ENCODE results near the gene THAP2. TPM values are rescaled to one million over a fixed set of nuclear protein-coding genes. Genes with fewer than 3 reads are reported as not detected.

The THAP2 gene
- total RNA-seq, result 1 to 10 TPM; 4.3 to 5.2 TPM
- long read RNA-seq, full-length matches to known transcripts, result 3 of 4 reads
- long read RNA-seq, partial matches to known transcripts, result 0 of 4 reads
- long read RNA-seq, other reads (novel, unspliced or antisense), result 1 of 4 reads

DNA sequence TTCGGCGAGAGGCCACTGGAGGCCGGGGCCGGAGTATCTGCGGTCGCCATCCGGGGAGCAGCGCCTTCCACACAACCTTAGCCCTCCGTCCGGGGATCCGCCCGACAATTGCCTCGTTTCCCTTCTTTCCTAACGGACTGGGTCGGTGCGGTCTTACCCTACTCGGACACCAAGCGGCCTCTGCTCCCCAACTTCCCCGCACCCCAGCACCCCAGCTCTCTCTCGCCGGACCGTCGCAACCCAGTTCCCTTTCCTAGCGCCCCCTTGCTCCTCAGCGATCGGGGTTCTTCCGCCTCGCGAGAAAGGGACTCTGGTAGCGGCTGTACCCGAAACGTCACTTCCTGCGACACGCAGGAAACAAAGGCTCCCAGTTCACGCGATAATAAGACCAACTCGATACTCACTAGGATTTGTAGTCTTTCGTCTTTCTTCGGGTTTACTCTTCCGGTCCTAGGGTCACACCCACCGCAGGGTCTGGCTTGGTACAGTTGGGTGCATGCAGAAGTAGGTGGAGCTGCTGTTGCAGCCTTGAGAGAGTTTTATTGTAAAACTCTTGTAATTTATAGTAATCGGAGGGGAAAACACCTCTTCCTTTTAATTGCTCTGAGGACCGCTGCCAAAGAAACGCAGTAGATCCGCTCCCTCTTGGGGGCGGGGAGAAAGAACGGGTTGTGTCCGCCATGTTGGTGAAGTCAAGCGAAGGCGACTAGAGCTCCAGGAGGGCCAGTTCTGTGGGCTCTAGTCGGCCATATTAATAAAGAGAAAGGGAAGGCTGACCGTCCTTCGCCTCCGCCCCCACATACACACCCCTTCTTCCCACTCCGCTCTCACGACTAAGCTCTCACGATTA lies at the start of gene THAP2, which contains the start of gene ZFC3H1:
Gene THAP2 (plus strand): TSS at position 741 of the 850 bp plus-strand sequence. CDS start 209 bp downstream, outside the sequence.
Gene ZFC3H1 (minus strand): TSS at position 288 of the 850 bp plus-strand sequence. CDS start 238 bp downstream, at position 50.
- DNase-seq, result peak; percentile 93
- peak; percentile 94 to 96 for ATAC-seq
- intact Hi-C loops (cut with DNase I), result loop anchor here in 1 of 2 donors (1.0 to 10.0 kb wide), 2 partner anchors 23 to 91 kb away; partner anchors contain the start of genes RAB21 and TMEM19

DNA sequence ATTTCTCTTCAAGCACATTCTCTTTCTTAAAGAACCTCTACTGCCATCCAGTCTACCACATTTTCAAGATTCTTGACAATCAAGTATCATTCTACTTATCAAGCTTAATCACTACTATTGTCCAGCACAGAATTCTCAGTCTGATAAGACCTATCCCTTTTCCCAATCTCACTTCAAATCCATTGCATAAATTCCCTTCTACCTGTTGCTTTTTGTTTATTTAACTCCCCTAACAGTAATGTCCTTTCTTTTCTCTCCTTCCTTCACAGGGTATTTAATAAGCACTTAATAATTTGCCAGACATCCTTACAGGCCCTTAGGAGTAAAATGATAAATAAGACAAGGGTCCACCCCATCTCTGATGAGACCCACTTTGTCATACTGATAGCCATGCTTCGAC lies 42.2 kb upstream of the THAP2 start:
- DNase-seq, result no peak
- intact Hi-C loops (cut with DNase I), result no loop called here
- no peak for ATAC-seq

DNA sequence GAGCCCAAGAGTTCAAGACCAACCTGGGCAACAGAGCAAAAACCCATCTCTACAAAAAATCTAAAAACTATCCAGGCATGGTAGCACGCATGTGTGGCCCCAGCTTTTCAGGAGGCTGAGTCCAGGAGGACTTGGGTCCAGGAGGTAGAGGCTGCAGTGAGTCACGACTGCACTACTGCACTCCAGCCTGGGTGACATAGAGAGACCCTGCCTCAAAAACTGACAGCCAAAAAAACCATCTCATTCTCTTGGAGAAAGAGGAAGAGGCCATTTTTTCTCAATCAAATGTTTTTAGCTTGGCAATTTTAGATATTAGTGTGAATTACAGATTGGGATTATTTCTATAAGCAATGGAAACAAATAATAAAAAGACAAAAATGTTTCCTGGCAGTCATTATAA lies 38.6 kb upstream of the THAP2 start:
- ATAC-seq (no peak), DNase-seq (no peak)
- intact Hi-C loops (cut with DNase I), result no loop called here

DNA sequence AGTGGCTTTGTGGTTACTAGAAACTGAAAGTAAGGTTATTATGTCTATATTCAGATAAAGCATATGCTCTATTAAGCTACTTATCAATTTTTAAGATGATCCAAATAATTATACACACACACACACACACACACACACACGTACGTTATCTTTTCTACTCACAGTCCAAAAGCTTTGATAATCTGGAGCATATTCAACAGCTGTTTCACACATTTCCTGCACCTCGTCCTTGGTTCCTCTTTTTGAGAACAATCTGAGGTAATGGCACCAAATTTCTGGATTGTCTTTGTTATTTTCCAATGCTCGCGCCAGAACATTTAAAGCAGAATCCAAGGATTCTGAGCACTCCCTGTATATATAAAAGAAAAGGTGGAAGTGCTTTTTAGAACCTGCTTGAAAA lies 38.0 kb upstream of the THAP2 start:
- intact Hi-C loops (cut with DNase I), result no loop called here
- no peak for ATAC-seq

GRCh38 chr12:71626768-71627167 lies 37.3 kb upstream of the THAP2 start:
- DNase-seq (no peak), ATAC-seq (no peak)
- intact Hi-C loops (cut with DNase I), result no loop called here

More for the DNA sequence above, 38.0 kb upstream of the THAP2 start:
- DNase-seq, result no peak

DNA sequence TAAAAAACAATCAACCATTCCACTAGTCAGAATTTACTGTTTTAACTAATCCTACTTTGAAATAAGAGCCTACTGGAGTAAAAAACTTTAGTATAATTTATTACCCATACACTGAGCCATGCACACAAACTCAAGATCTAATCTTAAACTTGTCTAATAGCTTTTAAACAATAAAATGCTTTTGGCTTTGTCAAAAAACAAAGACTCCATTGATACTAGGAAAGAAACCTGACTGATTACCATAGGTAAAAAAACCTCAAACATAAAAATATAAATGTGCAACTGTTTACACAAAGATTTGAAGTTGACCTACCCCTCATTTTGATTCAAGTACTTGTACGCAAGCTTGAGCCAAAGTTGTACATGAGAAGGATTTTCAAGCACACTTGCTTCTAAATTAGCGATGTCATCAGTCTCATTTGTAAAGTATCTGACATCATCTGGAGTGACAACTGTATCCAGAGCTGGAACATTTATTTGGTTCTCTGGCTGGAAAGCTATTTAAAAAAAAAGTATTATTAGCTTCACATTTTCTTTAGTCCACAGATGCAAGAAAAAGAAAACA lies 36.6 kb upstream of the THAP2 start:
- intact Hi-C loops (cut with DNase I), result no loop called here
- DNase-seq (no peak), ATAC-seq (no peak)

DNA sequence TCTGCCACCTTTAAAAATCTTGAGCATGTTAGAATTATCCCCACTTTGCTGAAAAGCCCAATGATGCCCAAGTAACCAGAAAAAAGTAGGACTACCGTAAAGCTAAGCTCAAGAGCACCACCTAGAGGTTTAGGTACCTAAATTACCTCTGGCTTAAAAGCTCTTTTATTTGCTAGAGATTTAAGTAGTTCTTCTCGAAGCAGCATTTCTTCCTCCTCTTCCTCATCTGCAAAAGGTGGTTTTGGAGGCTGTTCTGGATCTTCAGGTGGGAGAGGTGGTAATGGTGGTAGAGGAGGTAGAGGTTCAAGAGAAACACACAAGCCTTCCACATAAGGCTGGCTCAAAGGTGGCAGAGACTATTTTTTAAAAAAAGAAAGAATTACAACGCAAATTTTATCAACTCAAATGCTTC lies 27.4 kb upstream of the THAP2 start:
- ATAC-seq, result peak in 1 of 2 donors; percentile 29
- no peak for DNase-seq
- intact Hi-C loops (cut with DNase I), result no loop called here

- ATAC-seq (no peak), DNase-seq (no peak)
- intact Hi-C loops (cut with DNase I), result no loop called here
Measured at GRCh38 chr12:71638499-71638898, 25.6 kb upstream of the THAP2 start.

DNA sequence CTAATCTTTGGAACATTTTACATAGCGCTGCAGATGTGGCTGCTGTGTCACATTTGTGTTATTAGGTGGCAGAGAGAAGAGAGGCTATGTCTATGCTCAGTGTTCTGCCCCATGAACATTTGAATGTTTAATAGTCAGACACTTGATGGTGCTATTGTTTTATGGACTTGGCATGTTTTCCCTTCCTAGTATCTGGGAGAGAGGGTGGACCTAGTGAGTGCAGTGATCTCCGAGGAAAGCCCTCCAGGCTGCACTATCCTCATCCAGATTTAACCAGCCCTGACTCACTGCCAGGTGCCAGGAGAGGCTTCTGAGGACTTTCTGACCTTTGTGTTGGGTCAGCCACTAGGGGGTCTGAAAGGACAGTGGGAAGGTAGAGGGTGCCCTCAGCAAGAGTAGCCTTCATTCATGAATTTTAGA lies 24.8 kb upstream of the THAP2 start:
- intact Hi-C loops (cut with DNase I), result no loop called here

GRCh38 chr12:71640316-71640715 lies 23.8 kb upstream of the THAP2 start:
- ATAC-seq (no peak), DNase-seq (no peak)
- intact Hi-C loops (cut with DNase I), result no loop called here

More for the DNA sequence above, 24.8 kb upstream of the THAP2 start:
- ATAC-seq (peak in 1 of 2 donors; percentile 41), DNase-seq (no peak)

GRCh38 chr12:71641390-71641789 lies 22.7 kb upstream of the THAP2 start:
- intact Hi-C loops (cut with DNase I), result no loop called here
- ATAC-seq, result no peak
- no peak for DNase-seq

GRCh38 chr12:71642264-71642663 lies 21.8 kb upstream of the THAP2 start:
- intact Hi-C loops (cut with DNase I), result no loop called here
- DNase-seq (no peak), ATAC-seq (no peak)

DNA sequence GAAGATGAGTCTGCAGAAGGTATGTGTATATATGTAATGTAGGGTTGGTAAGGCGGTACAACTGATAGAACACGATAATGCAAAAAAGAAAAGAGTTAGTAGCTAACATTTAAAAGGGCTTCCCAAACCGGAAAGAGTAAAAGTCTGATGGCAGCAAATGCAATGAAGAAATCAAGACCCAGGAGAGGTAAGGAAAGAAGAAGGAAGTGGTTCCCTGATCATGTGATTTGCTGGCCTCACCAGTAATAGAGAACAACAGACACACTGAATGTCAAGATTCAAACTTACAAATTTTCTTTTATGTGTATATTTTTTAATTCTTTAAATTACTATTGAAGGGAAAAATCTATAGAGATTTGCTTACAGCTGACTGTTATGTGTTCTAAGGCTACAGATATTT lies 18.8 kb upstream of the THAP2 start:
- ATAC-seq (no peak), DNase-seq (no peak)
- intact Hi-C loops (cut with DNase I), result no loop called here

DNA sequence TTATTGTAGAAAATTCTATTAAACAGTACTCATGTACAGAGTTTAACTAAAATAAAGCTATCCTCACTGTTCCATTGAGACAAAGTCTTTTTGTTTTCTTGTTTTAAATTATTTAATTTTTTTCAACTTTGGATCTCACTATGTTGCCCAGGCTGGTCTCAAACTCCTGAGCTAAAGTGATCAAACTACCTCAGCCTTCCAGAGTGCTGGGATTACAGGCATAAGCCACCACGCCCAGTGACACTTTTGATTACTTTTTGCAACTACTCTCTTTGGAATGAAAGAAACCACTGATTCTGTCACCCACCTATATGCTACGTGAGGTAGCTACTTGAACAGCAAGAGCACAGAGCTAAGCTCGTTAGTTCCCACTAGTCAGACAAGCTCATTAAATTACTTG lies 17.6 kb upstream of the THAP2 start:
- intact Hi-C loops (cut with DNase I), result no loop called here
- ATAC-seq (no peak), DNase-seq (no peak)

- intact Hi-C loops (cut with DNase I), result no loop called here
- ATAC-seq (no peak), DNase-seq (no peak)
Measured at GRCh38 chr12:71648537-71648936, 15.6 kb upstream of the THAP2 start.

GRCh38 chr12:71649401-71649800 lies 14.7 kb upstream of the THAP2 start:
- intact Hi-C loops (cut with DNase I), result no loop called here
- DNase-seq, result no peak
- no peak for ATAC-seq

GRCh38 chr12:71652656-71653055 lies 11.4 kb upstream of the THAP2 start:
- DNase-seq (no peak), ATAC-seq (no peak)
- intact Hi-C loops (cut with DNase I), result no loop called here

DNA sequence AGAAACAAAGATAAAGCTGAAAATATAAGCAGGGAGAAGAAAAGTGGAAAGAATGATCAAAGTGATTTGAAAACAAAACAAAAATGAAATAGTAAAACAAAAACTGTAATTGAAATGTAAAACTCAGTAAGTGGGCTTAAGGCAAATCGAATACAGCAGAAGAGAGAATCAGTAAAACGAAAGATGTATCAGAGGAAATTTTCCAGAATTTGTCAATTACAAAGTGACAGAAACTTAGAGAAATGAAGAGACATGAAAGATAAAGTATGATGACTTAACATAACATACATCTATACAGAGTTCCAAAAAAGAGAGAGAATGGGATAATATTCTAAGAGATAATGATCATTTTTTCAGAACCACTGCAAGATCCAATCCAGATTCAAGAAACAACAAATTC lies 11.0 kb upstream of the THAP2 start:
- no peak for ATAC-seq
- intact Hi-C loops (cut with DNase I), result no loop called here
- no peak for DNase-seq

DNA sequence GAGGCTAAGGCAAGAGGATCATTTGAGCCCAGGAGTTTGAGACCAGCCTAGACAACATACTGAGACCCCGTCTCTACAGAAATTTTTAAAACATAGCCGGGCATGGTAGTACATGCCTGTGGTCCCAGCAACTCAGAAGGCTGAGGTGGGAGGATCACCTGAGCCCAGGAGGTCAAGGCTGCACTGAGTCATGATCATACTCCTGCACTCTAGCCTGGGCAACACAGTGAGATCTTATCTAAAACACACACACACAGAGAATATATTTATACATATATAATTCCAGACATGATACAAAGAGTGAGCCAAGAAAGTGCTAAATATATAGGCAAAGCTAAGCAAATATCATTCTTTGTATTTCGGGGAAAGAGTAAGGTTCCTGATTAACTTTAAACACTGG lies 9.9 kb upstream of the THAP2 start:
- intact Hi-C loops (cut with DNase I), result no loop called here
- no peak for DNase-seq
- ATAC-seq, result no peak

- intact Hi-C loops (cut with DNase I), result no loop called here
- ATAC-seq, result no peak
- DNase-seq, result no peak
Measured at GRCh38 chr12:71655495-71655894, 8.6 kb upstream of the THAP2 start.

Measured in left cardiac atrium (tissue), 4 donors.